ENCODE results near the gene ZWILCH.
A peak's percentile ranks its signal among the peaks of the same experiment; 100 is the strongest.

- peak; percentile 100 for TF ChIP-seq POLR2A (conservative IDR thresholded peaks at IDR 0.05)
- TF ChIP-seq ZBED1 (IDR thresholded peaks at IDR 0.05) = peak; percentile 31; the same call in 1 of the 2 replicates
- TF ChIP-seq RFX5 (IDR thresholded peaks at IDR 0.05; ENCODE audit: low read depth, low read length) = 0 out of 2 replicates have a peak, but pooled peaks have one; percentile 16
- no peak for TF ChIP-seq KAT2B (IDR thresholded peaks at IDR 0.05; ENCODE audit: low read depth, low read length)
Observed at GRCh38 chr15:66504563-66505429, at the start of gene ZWILCH, which contains the start of gene RPL4.
